ENCODE measurements around the gene BAG2.

- TF ChIP-seq CTCF (conservative IDR thresholded peaks at IDR 0.05; ENCODE audit: low read depth, low read length) (no peak), POLR2A (IDR thresholded peaks at IDR 0.05; ENCODE audit: low read depth, low read length) (no peak), SMC3 (IDR thresholded peaks at IDR 0.05; ENCODE audit: low read depth, low read length) (no peak), MAFK (IDR thresholded peaks at IDR 0.05; ENCODE audit: low read depth, low read length) (no peak), RAD21 (IDR thresholded peaks at IDR 0.05; ENCODE audit: low read length) (no peak), CEBPB (IDR thresholded peaks at IDR 0.05; ENCODE audit: low read depth, low read length) (no peak), MAZ (IDR thresholded peaks at IDR 0.05; ENCODE audit: borderline replicate concordance, low read depth, low read length) (no peak)
Measured at GRCh38 chr6:57177545-57178265, 5.6 kb downstream of the BAG2 start.
